Loucy (cell line): Measurements from ENCODE around the gene VTCN1.

Source experiments
- EZH2phosphoT487 ChIP-seq: fragments of 200-600 bp; IDR thresholded peaks from 2 replicates; pipeline ENCODE4 v1.6.1; 2018; ENCODE audit warnings: antibody characterized with exemption, mild to moderate bottlenecking, moderate library complexity, borderline replicate concordance
- TF ChIP-seq, protein P1 (sequence below): fragments of 200-600 bp; sonication (generic); conservative IDR thresholded peaks from 2 replicates; pipeline ENCODE4 v1.5.1; 2014; ENCODE audit warnings: mild to moderate bottlenecking, antibody characterized with exemption, low read length

GRCh38 chr1:117177376-117177775, 33.4 kb downstream of the VTCN1 start:
- TF ChIP-seq, protein P1, sequence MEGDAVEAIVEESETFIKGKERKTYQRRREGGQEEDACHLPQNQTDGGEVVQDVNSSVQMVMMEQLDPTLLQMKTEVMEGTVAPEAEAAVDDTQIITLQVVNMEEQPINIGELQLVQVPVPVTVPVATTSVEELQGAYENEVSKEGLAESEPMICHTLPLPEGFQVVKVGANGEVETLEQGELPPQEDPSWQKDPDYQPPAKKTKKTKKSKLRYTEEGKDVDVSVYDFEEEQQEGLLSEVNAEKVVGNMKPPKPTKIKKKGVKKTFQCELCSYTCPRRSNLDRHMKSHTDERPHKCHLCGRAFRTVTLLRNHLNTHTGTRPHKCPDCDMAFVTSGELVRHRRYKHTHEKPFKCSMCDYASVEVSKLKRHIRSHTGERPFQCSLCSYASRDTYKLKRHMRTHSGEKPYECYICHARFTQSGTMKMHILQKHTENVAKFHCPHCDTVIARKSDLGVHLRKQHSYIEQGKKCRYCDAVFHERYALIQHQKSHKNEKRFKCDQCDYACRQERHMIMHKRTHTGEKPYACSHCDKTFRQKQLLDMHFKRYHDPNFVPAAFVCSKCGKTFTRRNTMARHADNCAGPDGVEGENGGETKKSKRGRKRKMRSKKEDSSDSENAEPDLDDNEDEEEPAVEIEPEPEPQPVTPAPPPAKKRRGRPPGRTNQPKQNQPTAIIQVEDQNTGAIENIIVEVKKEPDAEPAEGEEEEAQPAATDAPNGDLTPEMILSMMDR: no peak
- TF ChIP-seq EZH2phosphoT487: no peak
